DMS153 (cell line): ENCODE results near the gene MED12L.

Experiments
- DNase-seq: peaks from one replicate; lab custom pipeline; 2025; lab: John Stamatoyannopoulos, UW

MED12L gene

GRCh38 chr3:151171145-151171757 is 85.8 kb downstream of the MED12L start:
- no peak for DNase-seq

GRCh38 chr3:151174351-151174750 is 88.9 kb downstream of the MED12L start:
- DNase-seq: no peak

- DNase-seq: no peak
Measured at GRCh38 chr3:151175952-151176351, 90.5 kb downstream of the MED12L start.

GRCh38 chr3:151178208-151178845 is 92.9 kb downstream of the MED12L start:
- no peak for DNase-seq

- DNase-seq: no peak
Measured at GRCh38 chr3:151182349-151183079, 97.0 kb downstream of the MED12L start.

GRCh38 chr3:151183265-151183671 is 97.8 kb downstream of the MED12L start:
- no peak for DNase-seq

- no peak for DNase-seq
Measured at GRCh38 chr3:151191095-151191494, 105.6 kb downstream of the MED12L start.

- no peak for DNase-seq
Measured at GRCh38 chr3:151192545-151192944, 107.1 kb downstream of the MED12L start.

- no peak for DNase-seq
Measured at GRCh38 chr3:151195826-151196225, 110.4 kb downstream of the MED12L start.

- no peak for DNase-seq
Measured at GRCh38 chr3:151196434-151196833, 111.0 kb downstream of the MED12L start.

- DNase-seq: no peak
Measured at GRCh38 chr3:151197228-151197627, 111.8 kb downstream of the MED12L start.

GRCh38 chr3:151197981-151198767 is 112.7 kb downstream of the MED12L start:
- DNase-seq: no peak

GRCh38 chr3:151198849-151199248 is 113.4 kb downstream of the MED12L start:
- no peak for DNase-seq

GRCh38 chr3:151199554-151200438 is 114.3 kb downstream of the MED12L start:
- no peak for DNase-seq

GRCh38 chr3:151200586-151200985 is 115.1 kb downstream of the MED12L start:
- DNase-seq: no peak

GRCh38 chr3:151201051-151201730 is 115.7 kb downstream of the MED12L start:
- DNase-seq: no peak

GRCh38 chr3:151203051-151203420 is 117.6 kb downstream of the MED12L start, which contains the start of gene GPR171:
Gene GPR171, minus strand, starts transcription at chr3:151203216. Its CDS starts 3,830 bp downstream, at chr3:151199386.
- DNase-seq: no peak

GRCh38 chr3:151204530-151205402 is 119.3 kb downstream of the MED12L start:
- DNase-seq: no peak

GRCh38 chr3:151205482-151205881 is 120.0 kb downstream of the MED12L start:
- no peak for DNase-seq

- DNase-seq: no peak
Measured at GRCh38 chr3:151206201-151206600, 120.7 kb downstream of the MED12L start.
